ENCODE measurements around the gene SLC27A5. TPM values are rescaled to one million over a fixed set of nuclear protein-coding genes. Genes with fewer than 3 reads are reported as not detected.

The SLC27A5 gene
- total and polyA plus RNA-seq, 4 donors: 7.9 to 19.0 (median 13.0) TPM

GRCh38 chr19:58479303-58479702, 32.5 kb downstream of the SLC27A5 start:
- WGBS, 2 donors: 85 to 93% methylated on average over 7 of the region's 7 CpGs
- no peak overlapping the region for H3K27ac ChIP-seq (ENCODE audit: low read depth in 1 of 2, low read length in 1 of 2)
- TF ChIP-seq CTCF (IDR thresholded peaks at IDR 0.05; ENCODE audit: control extremely low read depth, extremely low read depth): no peak

GRCh38 chr19:58477871-58478270, 33.9 kb downstream of the SLC27A5 start:
- H3K27ac ChIP-seq (ENCODE audit: low read depth in 1 of 2, low read length in 1 of 2): no peak overlapping the region
- TF ChIP-seq CTCF (IDR thresholded peaks at IDR 0.05; ENCODE audit: control extremely low read depth, extremely low read depth): no peak
- H3K9me3 ChIP-seq (ENCODE audit: control insufficient read depth in 4 of 4, insufficient read depth in 3 of 4, low read length in 3 of 4): no peaks in the 10 kb centered on the region
- no peaks in the 10 kb centered on the region for H3K27me3 ChIP-seq (ENCODE audit: control insufficient read depth in 3 of 3, insufficient read depth in 3 of 3, low read length in 2 of 3)
- H3K4me1 ChIP-seq (ENCODE audit: control insufficient read depth in 5 of 5, insufficient read depth in 5 of 5, low read length in 5 of 5): peaks cover 0 to 15% (median 5%) of the 10 kb centered on the region in 5 donors
- peaks cover 0 to 24% (median 11%) of the 10 kb centered on the region in 4 donors for H3K36me3 ChIP-seq (ENCODE audit: control insufficient read depth in 4 of 4, insufficient read depth in 4 of 4, low read length in 4 of 4)
- 100% methylated on average over 1 of the region's 1 CpG for whole genome bisulfite sequencing, 2 donors
- ATAC-seq (ENCODE audit: insufficient read depth, low FRiP score) (no peak), DNase-seq (no peak)
- no peak overlapping the region for H3K9ac ChIP-seq (ENCODE audit: insufficient read depth in 1 of 2, low read length in 2 of 2)
- no peak overlapping the region for H3K4me3 ChIP-seq

More at GRCh38 chr19:58479303-58479702, 32.5 kb downstream of the SLC27A5 start:
- H3K4me1 ChIP-seq (ENCODE audit: control insufficient read depth in 5 of 5, insufficient read depth in 5 of 5, low read length in 5 of 5): peaks cover 0 to 15% (median 5%) of the 10 kb centered on the region in 5 donors
- DNase-seq (no peak), ATAC-seq (ENCODE audit: insufficient read depth, low FRiP score) (no peak)
- H3K36me3 ChIP-seq (ENCODE audit: control insufficient read depth in 4 of 4, insufficient read depth in 4 of 4, low read length in 4 of 4): peaks cover 0 to 21% (median 4%) of the 10 kb centered on the region in 4 donors
- no peaks in the 10 kb centered on the region for H3K9me3 ChIP-seq (ENCODE audit: control insufficient read depth in 4 of 4, insufficient read depth in 3 of 4, low read length in 3 of 4)
- no peak overlapping the region for H3K4me3 ChIP-seq
- H3K9ac ChIP-seq (ENCODE audit: insufficient read depth in 1 of 2, low read length in 2 of 2): no peak overlapping the region
- no peaks in the 10 kb centered on the region for H3K27me3 ChIP-seq (ENCODE audit: control insufficient read depth in 3 of 3, insufficient read depth in 3 of 3, low read length in 2 of 3)

- no peak for DNase-seq
- 90 to 94% methylated on average over 15 of the region's 15 CpGs for WGBS, 2 donors
- no peak for TF ChIP-seq CTCF (IDR thresholded peaks at IDR 0.05; ENCODE audit: control extremely low read depth, extremely low read depth)
- Histone ChIP-seq H3K27me3 (ENCODE audit: control insufficient read depth in 3 of 3, insufficient read depth in 3 of 3, low read length in 2 of 3) (no peaks in the 10 kb centered on the region), H3K4me1 (ENCODE audit: control insufficient read depth in 5 of 5, insufficient read depth in 5 of 5, low read length in 5 of 5) (peaks cover 0 to 15% (median 5%) of the 10 kb centered on the region in 5 donors), H3K27ac (ENCODE audit: low read depth in 1 of 2, low read length in 1 of 2) (peak overlapping the region in 1 of 2 donors; percentile 86), H3K9me3 (ENCODE audit: control insufficient read depth in 4 of 4, insufficient read depth in 3 of 4, low read length in 3 of 4) (no peaks in the 10 kb centered on the region), H3K4me3 (no peak overlapping the region), H3K36me3 (ENCODE audit: control insufficient read depth in 4 of 4, insufficient read depth in 4 of 4, low read length in 4 of 4) (peaks cover 0 to 32% (median 13%) of the 10 kb centered on the region in 4 donors), H3K9ac (ENCODE audit: insufficient read depth in 1 of 2, low read length in 2 of 2) (peak overlapping the region; percentile 78 to 84)
- ATAC-seq (ENCODE audit: insufficient read depth, low FRiP score): no peak
Observed at GRCh38 chr19:58477130-58477529, 34.7 kb downstream of the SLC27A5 start.

GRCh38 chr19:58476498-58477015, 35.2 kb downstream of the SLC27A5 start:
- H3K27ac ChIP-seq (ENCODE audit: low read depth in 1 of 2, low read length in 1 of 2): peak overlapping the region; percentile 86
- DNase-seq (peak in 2 of 3 donors; percentile 21 to 44), ATAC-seq (ENCODE audit: insufficient read depth, low FRiP score) (no peak)
- no peaks in the 10 kb centered on the region for H3K27me3 ChIP-seq (ENCODE audit: control insufficient read depth in 3 of 3, insufficient read depth in 3 of 3, low read length in 2 of 3)
- peaks cover 0 to 15% (median 5%) of the 10 kb centered on the region in 5 donors for H3K4me1 ChIP-seq (ENCODE audit: control insufficient read depth in 5 of 5, insufficient read depth in 5 of 5, low read length in 5 of 5)
- no peaks in the 10 kb centered on the region for H3K9me3 ChIP-seq (ENCODE audit: control insufficient read depth in 4 of 4, insufficient read depth in 3 of 4, low read length in 3 of 4)
- H3K9ac ChIP-seq (ENCODE audit: insufficient read depth in 1 of 2, low read length in 2 of 2): peak overlapping the region; percentile 78 to 84
- peak overlapping the region; percentile 51 for H3K4me3 ChIP-seq
- no peak for TF ChIP-seq CTCF (IDR thresholded peaks at IDR 0.05; ENCODE audit: control extremely low read depth, extremely low read depth)
- H3K36me3 ChIP-seq (ENCODE audit: control insufficient read depth in 4 of 4, insufficient read depth in 4 of 4, low read length in 4 of 4): peaks cover 2 to 35% (median 13%) of the 10 kb centered on the region in 4 donors
- WGBS, 2 donors: 3% methylated on average over 27 of the region's 27 CpGs
